DMS79 (cell line): ENCODE results near the gene CLIC5.

Experiments used
- DNase-seq: peaks from one replicate; lab custom pipeline; 2025; lab: John Stamatoyannopoulos, UW

The CLIC5 gene

DNA sequence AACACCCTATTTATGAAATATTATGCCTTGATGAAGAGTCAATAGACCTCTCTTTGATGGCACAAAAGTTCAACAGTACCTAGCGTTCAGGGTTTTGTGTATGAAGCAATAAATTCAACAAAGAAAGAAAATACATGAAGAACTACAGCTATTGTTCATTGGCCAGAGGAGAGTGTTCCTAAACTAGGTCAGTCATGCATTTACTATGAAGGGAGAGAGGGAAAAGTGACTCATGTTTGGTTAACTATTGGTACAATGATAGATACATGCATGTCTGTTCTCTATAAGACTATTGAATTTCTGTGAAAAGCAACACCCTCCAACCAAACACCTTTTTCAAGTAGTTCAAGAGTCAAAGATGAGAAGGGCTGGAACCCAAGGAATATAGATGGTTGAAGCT lies 50.7 kb downstream of the CLIC5 start:
- no peak for DNase-seq

DNA sequence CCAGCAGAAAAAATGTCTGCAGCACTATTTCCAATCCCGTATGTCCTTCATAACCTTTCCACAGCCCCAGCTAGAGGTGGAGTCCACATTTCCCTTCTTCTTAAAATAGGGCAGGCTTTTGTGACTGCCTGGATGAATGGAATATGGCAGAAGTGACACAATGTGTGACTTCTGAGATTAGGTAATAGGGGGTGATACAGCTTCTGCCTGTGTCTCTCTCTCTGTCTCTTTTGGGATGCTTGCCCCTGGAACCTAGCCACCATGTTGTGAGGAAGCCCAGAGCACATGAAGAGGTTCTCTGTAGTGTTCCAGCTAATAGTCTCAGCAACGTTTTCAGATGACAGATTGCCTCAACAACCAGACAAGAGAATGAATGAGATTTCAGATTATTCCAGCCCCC lies 51.4 kb downstream of the CLIC5 start:
- no peak for DNase-seq

DNA sequence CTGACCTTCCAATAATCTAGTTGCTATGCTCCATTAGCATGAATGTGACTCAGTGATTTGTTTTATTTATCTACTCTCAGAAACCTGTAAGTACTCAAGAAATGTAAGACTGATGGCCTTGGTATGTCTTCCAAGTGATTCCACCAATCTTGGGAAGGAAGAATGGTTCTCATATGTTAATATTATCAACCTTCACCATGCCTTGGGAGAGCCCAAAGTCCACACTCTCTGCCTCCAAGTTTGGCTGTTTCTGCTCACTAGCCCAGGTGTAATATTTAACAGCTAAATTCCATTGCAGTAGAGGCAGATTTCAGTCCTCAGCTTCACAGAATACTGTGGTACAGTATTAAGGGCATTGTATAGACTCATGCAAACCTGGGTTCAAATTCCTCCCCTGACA lies 51.8 kb downstream of the CLIC5 start:
- no peak for DNase-seq

DNA sequence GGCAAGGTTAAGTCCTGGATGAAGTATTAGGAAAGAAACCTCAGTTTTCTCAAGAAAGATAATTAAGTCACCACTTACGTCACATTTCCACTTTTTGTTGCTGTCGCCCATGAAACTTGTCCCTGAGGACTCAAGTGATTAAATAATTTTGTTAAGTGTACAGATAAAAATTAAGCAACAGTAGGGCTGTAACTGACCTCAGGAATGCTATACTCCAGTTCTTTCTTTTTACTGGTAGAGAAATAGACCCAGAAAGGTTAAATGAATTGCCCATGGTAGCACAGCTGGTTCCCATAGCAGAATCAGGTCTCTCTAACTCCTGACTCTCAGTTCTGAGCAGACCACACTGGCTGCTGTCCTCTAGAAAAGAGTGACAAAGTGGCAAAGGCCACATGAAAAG lies 54.5 kb downstream of the CLIC5 start:
- DNase-seq, result no peak

DNA sequence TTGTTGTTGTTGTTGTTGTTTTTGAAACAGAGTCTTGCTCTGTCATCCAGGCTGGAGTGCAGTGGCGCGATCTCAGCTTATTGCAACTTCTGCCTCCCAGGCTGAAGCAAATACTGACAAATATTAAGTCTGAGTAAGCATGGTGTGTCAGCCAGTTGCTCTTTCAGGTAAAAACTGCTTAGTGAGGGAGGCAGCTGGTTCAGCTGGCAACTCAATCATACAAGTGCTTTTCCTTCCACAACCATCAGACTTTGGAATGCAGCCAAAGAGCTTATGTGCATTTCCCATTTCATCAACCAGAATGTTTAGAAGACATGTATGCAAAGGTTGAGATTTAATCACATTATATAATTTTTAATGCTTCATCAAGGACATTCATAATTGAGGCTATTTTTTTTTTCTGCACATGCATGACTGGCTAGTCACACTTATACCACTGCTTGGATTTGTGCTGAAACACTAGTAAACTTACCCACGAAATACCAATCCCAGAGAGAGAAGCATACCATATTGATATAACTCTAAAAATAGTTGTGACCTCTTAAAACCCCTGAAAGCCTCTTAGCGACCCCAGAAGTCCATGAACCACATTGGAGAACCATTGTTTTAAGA lies 56.0 kb downstream of the CLIC5 start:
- DNase-seq, result peak; percentile 85

DNA sequence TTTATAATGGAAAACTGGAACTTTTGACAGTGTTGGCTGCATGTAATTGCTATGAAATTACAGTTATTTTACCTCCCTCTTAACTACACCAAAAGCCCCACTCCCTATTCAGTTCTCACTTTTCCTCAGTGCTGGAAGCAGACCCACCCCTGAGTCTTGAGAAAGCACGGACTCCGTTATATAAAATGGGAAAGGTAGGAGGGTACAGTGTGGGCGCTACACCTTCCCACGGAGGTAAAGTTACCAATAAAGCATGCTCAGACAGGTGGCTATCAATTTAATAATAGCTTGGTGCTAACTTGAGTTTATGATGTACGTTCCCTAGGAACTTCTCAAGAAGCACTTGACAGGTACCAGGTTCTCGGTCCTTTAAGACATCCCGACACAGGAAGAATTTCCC lies 59.0 kb downstream of the CLIC5 start:
- DNase-seq, result no peak

DNA sequence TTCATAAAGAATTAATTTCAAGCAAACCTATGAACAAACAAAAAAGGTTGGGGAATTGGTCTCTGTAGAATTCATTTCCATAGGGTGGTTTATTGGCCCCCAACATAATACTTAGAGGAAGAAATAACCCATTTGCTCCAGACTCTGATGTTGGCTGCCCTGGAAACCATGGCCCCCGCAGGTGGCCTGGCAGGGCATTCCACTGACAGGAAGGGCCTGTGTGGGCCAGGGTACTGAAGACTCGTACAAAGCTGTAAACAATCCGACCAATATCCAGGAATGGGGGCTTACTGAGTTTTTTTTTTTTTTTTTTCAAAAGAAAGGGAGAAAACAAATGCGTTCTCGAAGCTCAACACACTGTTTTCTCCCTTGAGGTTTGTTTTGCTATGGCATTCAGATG lies 59.5 kb downstream of the CLIC5 start:
- no peak for DNase-seq

DNA sequence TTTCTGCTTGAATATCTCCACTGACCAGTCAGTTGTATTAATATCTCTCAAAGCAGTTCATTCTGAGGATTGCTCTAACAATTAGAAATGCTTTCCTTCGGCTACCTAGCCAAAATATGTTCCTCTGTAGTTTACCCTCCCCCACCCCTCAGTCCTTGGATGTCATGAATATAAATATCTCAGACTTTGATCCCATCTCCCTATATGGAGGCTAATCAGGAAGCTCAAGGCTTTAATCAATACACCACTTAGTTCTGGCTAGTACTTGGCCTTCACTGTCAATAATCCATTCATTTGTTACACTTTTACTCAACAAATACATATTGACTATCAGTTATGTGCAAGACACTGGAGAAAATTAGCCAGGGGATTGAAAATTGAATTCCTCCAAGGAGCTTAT lies 60.1 kb downstream of the CLIC5 start:
- DNase-seq, result no peak

DNA sequence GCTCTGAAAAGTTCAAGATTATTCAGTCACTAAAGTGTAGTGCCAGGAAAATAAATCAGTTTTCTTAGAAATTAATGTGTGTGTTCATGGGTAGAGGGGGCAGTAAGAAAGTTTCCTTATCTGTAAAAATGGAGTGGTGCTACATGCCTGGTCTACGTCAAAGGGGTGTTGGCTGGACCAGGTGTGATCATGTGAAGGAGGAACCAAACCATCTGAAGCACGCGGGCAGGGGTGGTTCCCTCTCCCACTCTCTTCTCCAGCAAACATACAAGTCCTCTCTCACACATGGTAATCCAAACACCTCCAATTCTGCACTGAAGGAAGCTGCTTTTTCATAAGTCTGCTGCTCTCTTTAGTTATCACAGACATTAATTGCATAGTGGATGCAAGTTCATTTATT lies 63.1 kb downstream of the CLIC5 start:
- no peak for DNase-seq

DNA sequence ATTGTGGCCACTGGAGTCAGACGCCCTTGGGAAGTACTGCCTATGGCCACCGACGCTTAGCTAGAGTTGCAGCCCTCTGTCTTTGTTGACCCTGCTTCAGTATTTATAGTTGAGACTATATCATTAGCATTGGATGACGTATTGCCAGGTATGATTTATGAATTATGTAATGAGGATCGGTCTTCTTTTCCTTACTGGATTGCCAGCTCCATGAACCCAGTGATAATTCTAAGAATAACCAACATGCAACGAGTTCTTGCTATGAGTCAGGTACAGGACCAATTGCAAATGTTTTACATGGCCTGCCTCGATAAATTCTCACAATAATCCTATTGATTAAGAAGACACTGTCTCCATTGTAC lies 63.5 kb downstream of the CLIC5 start:
- DNase-seq, result no peak

DNA sequence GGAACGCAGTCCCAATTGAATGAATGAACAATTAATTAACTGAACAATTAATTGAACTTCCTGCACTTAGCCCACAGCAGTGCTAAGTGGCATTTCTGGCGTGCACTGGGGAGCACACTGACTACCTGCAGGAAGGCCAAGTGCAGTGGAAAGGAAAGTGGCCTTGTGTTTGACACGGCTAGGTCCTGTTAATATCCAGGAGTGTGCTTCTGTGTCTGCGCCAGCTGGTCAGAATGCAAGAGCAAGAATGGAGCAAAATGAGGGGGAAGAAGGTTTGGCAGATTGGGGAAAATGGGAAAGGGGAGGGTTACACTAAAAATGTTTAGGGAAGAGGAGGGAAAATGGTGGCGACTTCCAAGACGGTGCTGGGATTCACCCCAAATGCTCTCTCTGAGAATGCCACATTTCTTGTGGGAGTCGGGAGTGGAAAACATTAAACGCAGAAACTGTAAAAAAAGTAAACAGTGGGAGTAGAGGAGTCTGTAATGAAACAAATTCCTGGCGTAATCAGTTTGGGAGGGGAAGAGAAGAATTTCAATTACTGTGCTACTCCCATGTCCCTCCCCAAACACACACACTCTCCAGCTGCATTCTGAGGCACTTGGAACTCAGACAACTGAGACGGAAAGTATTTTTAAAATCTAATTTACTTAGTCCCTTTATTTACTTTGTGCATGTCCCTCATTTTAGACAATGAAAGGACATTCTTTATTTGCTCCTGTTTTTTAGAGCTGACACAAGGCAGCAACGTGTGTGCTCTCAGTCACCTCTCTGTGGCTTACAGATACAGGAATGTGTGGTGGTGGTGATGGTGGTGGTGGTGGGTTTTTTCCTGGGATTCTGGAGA lies 64.1 kb downstream of the CLIC5 start:
- no peak for DNase-seq

DNA sequence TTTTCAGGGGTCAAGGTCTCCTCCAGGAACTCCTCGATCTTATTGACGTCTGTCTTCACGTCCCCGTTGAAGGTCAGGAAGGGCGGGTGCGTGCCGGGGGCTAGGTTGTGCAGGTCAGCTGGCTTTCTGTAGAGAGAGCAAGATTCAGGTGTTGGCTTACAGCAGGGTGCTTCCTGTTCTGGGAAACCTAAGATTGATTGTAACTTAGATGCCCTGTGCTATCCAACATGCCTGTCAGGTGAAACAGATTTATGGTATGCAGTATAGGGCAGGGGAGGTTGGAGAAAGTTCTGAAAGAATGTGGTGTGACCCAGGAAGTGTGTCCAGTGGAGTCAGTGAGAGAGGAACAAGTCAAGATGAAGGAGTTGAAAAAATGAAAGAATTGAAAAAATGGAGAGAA lies 66.4 kb downstream of the CLIC5 start:
- DNase-seq, result no peak

DNA sequence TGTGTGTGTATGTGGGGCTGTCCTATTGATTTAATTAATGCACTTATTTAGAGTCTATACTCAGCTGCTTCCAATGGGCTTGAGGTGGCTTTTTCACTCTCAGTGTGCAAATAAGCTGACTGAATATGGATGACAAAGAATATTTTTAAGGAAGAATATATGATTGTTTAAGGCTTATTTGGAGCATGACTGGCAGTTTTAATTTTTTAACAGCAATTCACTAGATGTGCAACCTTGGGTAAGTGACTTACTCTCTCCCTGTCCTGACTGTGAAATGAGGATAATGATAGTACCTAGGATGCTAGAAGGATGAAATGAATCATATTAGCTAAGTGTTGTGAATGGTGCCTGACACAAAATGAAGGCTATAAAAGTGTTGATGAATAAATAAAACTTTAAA lies 67.9 kb downstream of the CLIC5 start:
- no peak for DNase-seq

DNA sequence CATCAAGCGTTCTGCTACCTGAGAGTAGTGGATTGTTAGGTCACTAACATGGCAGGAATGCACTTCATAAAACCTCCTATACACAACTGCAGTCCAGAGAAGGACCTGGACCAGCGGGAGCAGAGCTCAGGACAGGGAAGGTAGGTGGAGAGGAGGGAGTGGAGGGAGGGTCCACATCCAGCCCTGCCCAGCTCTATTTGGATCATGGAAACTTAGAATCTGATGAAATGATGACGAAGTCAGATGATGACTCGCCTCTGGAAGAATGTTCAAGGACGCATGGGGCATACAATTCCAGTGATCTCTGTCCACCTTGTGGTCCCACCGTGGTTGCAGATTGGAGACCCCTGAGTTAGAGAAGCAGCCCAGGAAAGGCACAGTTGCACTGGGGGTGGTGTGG lies 68.8 kb downstream of the CLIC5 start:
- no peak for DNase-seq

DNA sequence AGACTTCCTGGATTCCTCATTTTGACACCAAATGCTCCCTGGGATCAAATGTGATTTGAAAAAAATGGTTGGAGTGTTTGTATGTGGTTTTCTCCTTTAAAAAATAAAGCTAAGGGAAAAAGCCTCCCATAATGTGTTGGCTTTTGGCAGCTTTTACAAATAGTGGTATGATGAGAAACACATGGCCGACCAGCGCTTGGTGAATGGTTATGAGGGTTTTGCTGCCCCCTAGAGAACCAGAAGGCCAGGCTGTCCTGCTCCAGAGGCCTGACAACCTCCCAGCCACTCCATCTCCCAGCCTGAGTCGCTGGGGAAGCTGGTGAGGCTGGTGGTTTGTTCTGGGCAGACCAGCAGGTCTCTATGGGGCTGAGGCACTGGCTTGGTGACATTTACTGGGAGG lies 69.3 kb downstream of the CLIC5 start:
- DNase-seq, result no peak

DNA sequence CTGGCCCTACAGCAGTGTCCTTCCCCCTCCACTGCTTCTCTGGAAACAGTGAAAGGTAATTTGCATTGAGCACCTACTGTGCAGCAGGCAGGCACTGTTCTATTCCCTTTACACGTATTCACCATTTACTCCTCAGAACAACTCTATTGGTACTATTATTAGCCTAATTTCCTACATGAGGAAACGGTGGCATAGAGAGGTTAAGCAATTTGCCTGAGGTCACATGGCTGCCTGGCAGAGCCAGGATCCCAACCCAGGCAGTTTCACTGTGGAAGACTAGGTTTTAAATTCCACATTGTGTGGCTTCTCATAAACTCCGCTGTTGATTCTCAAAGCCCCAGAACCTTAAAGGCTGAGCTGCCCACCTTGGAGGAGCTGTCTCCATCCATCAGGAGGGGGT lies 72.7 kb downstream of the CLIC5 start:
- DNase-seq, result no peak

DNA sequence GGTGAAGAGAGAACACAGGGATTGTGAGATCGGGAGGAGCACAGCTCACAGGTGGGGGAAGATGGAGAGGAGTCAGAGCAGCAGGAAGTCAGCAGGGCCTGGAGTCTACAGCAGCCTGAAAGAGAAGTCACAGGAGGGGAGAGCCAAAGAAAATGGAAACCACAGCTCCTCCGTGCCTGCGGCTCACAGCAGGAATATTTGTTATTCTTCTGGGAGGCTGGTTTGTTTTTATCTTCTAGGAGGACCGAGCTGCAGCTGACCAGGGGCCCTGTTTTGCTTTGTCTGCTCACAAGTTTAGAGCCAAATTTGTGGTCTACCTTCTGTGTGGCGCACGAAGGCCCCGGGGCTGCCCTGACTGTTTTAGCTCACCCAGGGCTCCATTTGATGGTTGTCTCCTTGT lies 81.8 kb downstream of the CLIC5 start:
- no peak for DNase-seq

DNA sequence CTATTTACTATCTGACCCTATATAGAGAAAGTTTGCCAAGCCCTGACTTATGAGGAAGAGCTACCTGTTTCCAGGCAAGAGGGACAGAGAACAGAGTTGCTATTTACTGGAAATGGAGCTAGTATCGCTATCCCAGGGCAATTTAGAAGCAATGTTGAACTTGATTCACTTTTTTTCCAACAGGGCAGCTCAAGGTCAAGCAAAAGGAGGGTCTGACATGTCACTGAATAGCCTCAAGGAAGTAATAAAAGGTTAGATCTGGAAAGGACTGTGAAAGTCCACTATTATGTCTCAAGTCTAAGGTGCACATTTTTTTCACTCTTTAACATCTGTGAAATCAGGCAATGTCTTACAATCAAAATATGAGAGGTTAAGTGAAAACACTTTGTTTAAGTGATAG lies 84.4 kb downstream of the CLIC5 start:
- DNase-seq, result no peak

DNA sequence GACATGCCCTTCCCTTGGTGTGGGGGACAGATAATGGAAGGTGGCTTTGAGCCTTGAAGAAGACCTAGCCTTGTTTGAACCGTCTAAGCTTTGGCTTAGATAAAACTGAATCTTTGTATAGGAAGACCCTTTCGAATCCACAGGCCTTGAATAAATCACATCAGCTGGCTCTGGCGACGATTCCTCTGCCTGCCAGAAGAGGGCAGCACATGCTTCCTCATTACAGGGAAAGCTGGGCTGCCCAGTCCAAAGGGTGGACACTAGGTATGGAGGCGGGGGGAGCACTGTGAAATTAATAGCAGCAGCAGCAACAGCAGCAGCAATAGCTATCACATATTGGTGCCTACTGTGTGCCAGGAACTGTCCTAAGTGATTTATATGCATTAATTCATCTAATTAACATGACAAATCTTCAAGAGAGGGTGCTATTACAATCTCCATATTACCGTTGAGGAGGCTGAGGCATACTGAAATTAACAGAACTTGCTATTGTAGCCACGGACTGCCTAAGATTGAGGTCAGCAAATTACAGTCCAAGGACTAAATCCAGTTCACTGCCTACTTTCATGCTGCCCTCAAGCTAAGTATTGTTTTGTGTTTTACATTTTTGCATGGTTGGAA lies 85.1 kb downstream of the CLIC5 start:
- DNase-seq, result no peak

DNA sequence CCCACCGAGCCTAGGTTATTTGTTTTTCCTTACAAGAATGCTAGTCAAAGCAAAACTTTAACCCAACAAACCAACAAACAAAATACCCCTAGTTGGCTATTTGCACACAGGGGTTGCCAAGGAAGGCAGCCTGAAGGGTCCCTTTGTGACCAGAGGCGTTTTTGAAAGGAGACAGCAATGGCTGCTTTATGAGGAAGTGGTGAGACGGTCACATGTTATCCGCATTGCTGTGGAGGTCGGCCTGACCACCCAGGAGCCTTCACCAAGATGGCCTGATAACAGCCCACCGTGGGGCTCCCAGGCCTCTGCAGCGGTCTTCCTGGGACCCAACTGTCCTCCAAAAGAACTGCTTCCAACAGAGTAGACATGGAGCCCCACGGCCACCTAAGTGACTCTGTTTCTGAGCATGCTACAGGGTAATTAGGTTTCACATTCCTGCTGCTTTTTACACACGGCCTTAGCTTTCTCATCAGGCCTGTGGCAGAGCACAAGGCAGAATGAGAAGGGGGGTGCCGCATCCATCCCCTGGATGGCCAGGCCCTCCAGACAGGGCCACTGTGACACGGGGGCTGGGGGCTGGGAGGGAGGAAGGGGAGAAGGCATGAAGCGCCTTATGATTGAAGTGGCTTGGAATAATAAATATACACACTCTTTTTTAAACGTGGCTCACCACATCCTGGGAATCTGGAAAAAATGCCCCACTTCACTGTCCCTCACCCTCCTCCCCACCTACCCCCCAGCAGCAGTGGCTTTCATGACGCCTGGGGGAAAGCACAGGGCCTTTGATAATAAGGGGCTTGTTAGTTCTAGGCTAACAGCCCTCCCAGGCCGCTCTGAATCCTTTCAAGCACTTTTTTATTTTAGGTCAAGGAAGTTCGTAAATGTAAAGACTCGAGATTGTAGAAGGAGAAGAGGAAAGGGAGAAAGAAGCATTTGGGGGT lies 86.0 kb downstream of the CLIC5 start:
- no peak for DNase-seq

DNA sequence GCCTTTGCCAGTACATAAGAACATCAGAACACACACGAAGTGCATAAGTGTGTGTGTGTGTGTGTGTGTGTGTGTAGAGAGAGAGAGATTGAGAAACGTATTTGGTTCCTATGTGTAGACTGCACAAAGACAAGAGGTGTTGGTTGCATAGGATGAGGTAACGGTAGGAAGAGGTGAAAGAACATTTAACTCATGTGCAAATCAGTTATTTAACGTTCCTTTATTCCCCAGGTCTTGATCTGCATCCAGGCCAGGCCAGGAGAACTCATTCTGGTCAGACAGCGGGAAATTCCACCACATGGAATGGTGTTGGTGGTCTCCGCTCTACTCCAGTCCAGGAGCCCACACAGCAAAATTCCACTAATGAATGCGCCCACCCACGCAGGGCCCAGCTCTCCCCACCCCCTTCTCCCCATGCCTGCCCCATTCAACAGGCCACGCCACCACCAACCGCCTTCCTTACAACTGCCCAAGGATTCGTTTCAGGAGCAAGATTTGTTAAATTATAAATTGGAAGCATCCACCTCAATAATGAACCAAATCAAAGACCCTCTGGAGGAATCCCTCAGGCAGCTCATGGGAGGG lies 86.8 kb downstream of the CLIC5 start:
- DNase-seq, result no peak
